HCT116 (cell line): ENCODE measurements around the gene NFIC. TPM values are rescaled to one million over a fixed set of nuclear protein-coding genes. Genes with fewer than 3 reads are reported as not detected.

Source experiments
- ATAC-seq: fragments of 200-7000 bp; cut with Tn5 transposase; 2 replicates; pipeline ENCODE4 v1.9.1; 2020; ENCODE audit warnings: mild to moderate bottlenecking, moderate library complexity
- BruUV-seq: library from RNA; stranded (reverse); fragments of 400-500 nt; replicated peaks from 2 replicates; lab custom pipeline; 2021; lab: Mats Ljungman, UMichigan
- CTCF ChIA-PET: fragments of 300-600 bp; sonication (Branson Sonifier 250); formaldehyde crosslinking; loops from one replicate; lab custom pipeline; 2021; ENCODE audit warnings: antibody characterized with exemption; lab: Charles Lee
- POLR2A ChIA-PET: fragments of 300-600, 350-600 bp; sonication (Branson Sonifier 250); formaldehyde crosslinking; loops from one replicate; lab custom pipeline; 2021; ENCODE audit warnings: antibody characterized with exemption; lab: Charles Lee
- RAD21 ChIA-PET, 2 experiments: fragments of 300-600 bp; sonication (Branson Sonifier 250); formaldehyde crosslinking; loops; one replicate each; lab custom pipeline; 2023; ENCODE audit warnings: low total read pairs in 2 of 2; ENCODE audit not compliant: uncharacterized antibody in 2 of 2, unreplicated experiment in 2 of 2, low non-redundant PET in 1 of 2; lab: Charles Lee
- DNase-seq: peaks from one replicate; pipeline ENCODE4 v3.0.0-alpha.2; 2010; ENCODE audit warnings: low read depth, low spot score
- H2AFZ ChIP-seq: fragments of 200-600 bp; shearing (Covaris generic), sonication (generic); 2 replicates; pipeline ENCODE4 v1.6.1; 2017; ENCODE audit warnings: low read depth, mixed run types, mixed read lengths, antibody characterized with exemption, low read length; ENCODE audit not compliant: poor library complexity, severe bottlenecking
- H3K27ac ChIP-seq: 2 replicates; pipeline ENCODE4 v1.5.1; 2012; ENCODE audit warnings: low read depth, low read length
- H3K27me3 ChIP-seq: fragments of 200-600 bp; sonication (generic); 2 replicates; pipeline ENCODE4 v1.6.1; 2016; ENCODE audit warnings: mixed run types, low read length, mixed read lengths; ENCODE audit not compliant: insufficient read depth
- H3K36me3 ChIP-seq, 2 experiments: fragments of 200-500 bp in 1 of 2; fragments of 200-600 bp in 1 of 2; sonication (Bioruptor generic) in 1 of 2; sonication (generic) in 1 of 2; 2 replicates each; pipeline versions ENCODE4 v1.5.1 to v1.6.1; 2014 to 2016; ENCODE audit warnings: low read length in 2 of 2, inconsistent platforms in 1 of 2, mixed read lengths in 1 of 2, mixed run types in 1 of 2; ENCODE audit not compliant: insufficient read depth in 2 of 2, control insufficient read depth in 1 of 2
- H3K4me1 ChIP-seq, 2 experiments: fragments of 200-600 bp in 1 of 2; sonication (generic) in 1 of 2; 2 replicates each; pipeline versions ENCODE4 v1.5.1 to v1.6.1; 2012 to 2017; ENCODE audit warnings: low read length in 2 of 2, inconsistent platforms in 1 of 2, mild to moderate bottlenecking in 1 of 2, mixed read lengths in 1 of 2, mixed run types in 1 of 2, moderate library complexity in 1 of 2; ENCODE audit not compliant: insufficient read depth in 2 of 2, control insufficient read depth in 1 of 2
- H3K4me2 ChIP-seq: fragments of 200-600 bp; sonication (generic); 2 replicates; pipeline ENCODE4 v1.6.1; 2017; ENCODE audit warnings: mixed run types, low read length, mixed read lengths
- H3K4me3 ChIP-seq, 2 experiments: fragments of 200-600 bp in 1 of 2; sonication (generic) in 1 of 2; replicated peaks in 1 of 2; 2 replicates each; pipeline ENCODE4 v1.5.1; 2011 to 2016; ENCODE audit warnings: low read length in 2 of 2, control low read depth in 1 of 2, low read depth in 1 of 2, mild to moderate bottlenecking in 1 of 2, mixed read lengths in 1 of 2, mixed run types in 1 of 2
- H3K79me2 ChIP-seq: fragments of 200-600 bp; sonication (generic); 2 replicates; pipeline ENCODE4 v1.6.1; 2017; ENCODE audit warnings: mild to moderate bottlenecking, mixed run types, low read length, moderate library complexity, mixed read lengths; ENCODE audit not compliant: insufficient read depth
- H3K9ac ChIP-seq: fragments of 200-600 bp; sonication (generic); 2 replicates; pipeline ENCODE4 v1.6.1; 2016; ENCODE audit warnings: low read length, mixed read lengths
- H3K9me2 ChIP-seq: fragments of 200-600 bp; sonication (generic), shearing (Covaris generic); 2 replicates; pipeline ENCODE4 v1.6.1; 2017; ENCODE audit warnings: mixed run types, mild to moderate bottlenecking, moderate library complexity; ENCODE audit not compliant: insufficient read depth
- H3K9me3 ChIP-seq, 2 experiments: fragments of 200-500 bp in 1 of 2; fragments of 200-600 bp in 1 of 2; sonication (Bioruptor generic) in 1 of 2; sonication (generic) in 1 of 2; 2 replicates each; pipeline ENCODE4 v1.6.1; 2014 to 2017; ENCODE audit warnings: low read length in 2 of 2, mixed read lengths in 2 of 2, inconsistent platforms in 1 of 2, low read depth in 1 of 2, mild to moderate bottlenecking in 1 of 2, mixed run types in 1 of 2, moderate library complexity in 1 of 2; ENCODE audit not compliant: control insufficient read depth in 1 of 2, insufficient read depth in 1 of 2
- H4K20me1 ChIP-seq: fragments of 200-600 bp; sonication (generic), shearing (Covaris generic); 2 replicates; pipeline ENCODE4 v1.6.1; 2017; ENCODE audit warnings: mixed run types, mild to moderate bottlenecking, moderate library complexity; ENCODE audit not compliant: insufficient read depth
- ATF3 ChIP-seq: IDR thresholded peaks from 2 replicates; pipeline ENCODE4 v1.6.1; 2012
- CTCF ChIP-seq, 3 experiments: fragments of 200-600 bp in 1 of 3; sonication (generic) in 1 of 3; IDR thresholded peaks in 2 of 3; conservative IDR thresholded peaks in 1 of 3; 2 replicates each; pipeline ENCODE4 v1.5.1; 2012 to 2017; ENCODE audit warnings: low read depth in 2 of 3, low read length in 2 of 3, antibody characterized with exemption in 1 of 3, borderline replicate concordance in 1 of 3, control low read depth in 1 of 3, mild to moderate bottlenecking in 1 of 3, mixed read lengths in 1 of 3, mixed run types in 1 of 3, moderate library complexity in 1 of 3; ENCODE audit not compliant: insufficient read depth in 1 of 3
- ELF1 ChIP-seq: IDR thresholded peaks from 2 replicates; pipeline ENCODE4 v1.6.1; 2012; ENCODE audit warnings: low read depth, borderline replicate concordance
- EZH2 ChIP-seq: fragments of 200-600 bp; sonication (generic); IDR thresholded peaks from 2 replicates; pipeline ENCODE4 v1.6.1; 2017; ENCODE audit warnings: antibody characterized with exemption, mixed run types
- FOSL1 ChIP-seq: IDR thresholded peaks from 2 replicates; pipeline ENCODE4 v1.6.1; 2012; ENCODE audit warnings: low read depth
- JUND ChIP-seq: IDR thresholded peaks from 2 replicates; pipeline ENCODE4 v1.6.1; 2012
- POLR2A ChIP-seq: IDR thresholded peaks from 2 replicates; pipeline ENCODE4 v1.7.0; 2011; ENCODE audit warnings: borderline replicate concordance; ENCODE audit not compliant: insufficient read depth, insufficient read length; ENCODE audit errors: extremely low read depth
- RAD21 ChIP-seq: IDR thresholded peaks from 2 replicates; pipeline ENCODE4 v1.6.1; 2012; ENCODE audit warnings: low read depth, mild to moderate bottlenecking
- SRF ChIP-seq: IDR thresholded peaks from 2 replicates; pipeline ENCODE4 v1.6.1; 2012; ENCODE audit warnings: low read depth
- TCF7L2 ChIP-seq: IDR thresholded peaks from 2 replicates; pipeline ENCODE4 v1.7.0; 2011; ENCODE audit warnings: borderline replicate concordance, inconsistent platforms; ENCODE audit not compliant: insufficient read depth, insufficient read length; ENCODE audit errors: extremely low read depth
- ZBTB33 ChIP-seq: IDR thresholded peaks from 2 replicates; pipeline ENCODE4 v1.6.1; 2011; ENCODE audit warnings: mild to moderate bottlenecking, low read length, moderate library complexity; ENCODE audit not compliant: insufficient replicate concordance; ENCODE audit errors: extremely low read depth
- ZFX ChIP-seq: fragments of 450-650 bp; IDR thresholded peaks from 2 replicates; pipeline ENCODE4 v1.6.1; 2017
- ZNF274 ChIP-seq: fragments of 200-500 bp; sonication (Bioruptor generic); IDR thresholded peaks from 2 replicates; pipeline ENCODE4 v1.6.1; 2014; ENCODE audit warnings: mild to moderate bottlenecking, low read depth, low read length, inconsistent platforms
- intact Hi-C: fragments of 100-400 bp; cut with micrococcal nuclease; formaldehyde crosslinking; loops from 2 replicates; pipeline ENCODE4 v1.10.0; 2022
- total RNA-seq: library from RNA; stranded (reverse); gene quantifications from one replicate; pipeline ENCODE4 v1.2.1, GENCODE V29; 2021; ENCODE audit not compliant: unreplicated experiment

NFIC gene
- total RNA-seq, 1 experiment from 2014 or later, result 116 TPM

- H3K9me3 ChIP-seq, result no peaks in the 10 kb centered on the region
- H2AFZ ChIP-seq, result no peak overlapping the region
- H3K79me2 ChIP-seq, result peaks cover 99% of the 10 kb centered on the region
- H3K27me3 ChIP-seq, result no peaks in the 10 kb centered on the region
- peak overlapping the region; percentile 78; the same call in 1 of the 2 replicates for H3K27ac ChIP-seq
- H3K4me3 ChIP-seq, result no peak overlapping the region
- intact Hi-C loops, result no loop called here
- ATAC-seq (no peak), DNase-seq (no peak)
- TF ChIP-seq ZNF274 (no peak), ATF3 (no peak), RAD21 (no peak), POLR2A (no peak), FOSL1 (no peak), EZH2 (no peak), ELF1 (no peak)
- 0 out of 2 replicates have a peak overlapping the region, but pooled peaks have one; percentile 59 for H3K9ac ChIP-seq
- no peaks in the 10 kb centered on the region for H3K9me2 ChIP-seq
- BruUV-seq, result no TSS peak
- peaks cover 0 to 15% of the 10 kb centered on the region in 2 experiments; a peak in 1 of 4 replicates for H3K36me3 ChIP-seq
- POLR2A ChIA-PET, result interaction anchor here (0.7 kb wide), 1 partner anchor 13 kb away, joined by 3 read pairs; no protein-coding TSS in a partner anchor
- peaks cover 17 to 37% of the 10 kb centered on the region in 2 experiments for H3K4me1 ChIP-seq
- H3K4me2 ChIP-seq, result peak overlapping the region; percentile 74
- CTCF ChIA-PET, result no interaction called here
- RAD21 ChIA-PET, result no interaction called here
- peaks cover 7% of the 10 kb centered on the region; the same call in 1 of the 2 replicates for H4K20me1 ChIP-seq
These were observed 31.9 kb downstream of the NFIC start for GRCh38 chr19:3398114-3398899.

GRCh38 chr19:3398900-3399278, 32.5 kb downstream of the NFIC start:
- no peaks in the 10 kb centered on the region for H3K9me3 ChIP-seq
- POLR2A ChIA-PET, result no interaction called here
- CTCF ChIA-PET, result no interaction called here
- H3K4me2 ChIP-seq, result no peak overlapping the region
- peaks cover 7% of the 10 kb centered on the region; the same call in 1 of the 2 replicates for H4K20me1 ChIP-seq
- H2AFZ ChIP-seq, result no peak overlapping the region
- RAD21 ChIA-PET, result no interaction called here
- H3K79me2 ChIP-seq, result peaks cover 99% of the 10 kb centered on the region
- ATAC-seq, result no peak
- no peaks in the 10 kb centered on the region for H3K27me3 ChIP-seq
- no peak for DNase-seq
- no peak overlapping the region for H3K9ac ChIP-seq
- H3K4me1 ChIP-seq, result peaks cover 17 to 37% of the 10 kb centered on the region in 2 experiments
- no peak overlapping the region for H3K4me3 ChIP-seq
- peaks cover 0 to 15% of the 10 kb centered on the region in 2 experiments; a peak in 1 of 4 replicates for H3K36me3 ChIP-seq
- peak overlapping the region; percentile 78; the same call in 1 of the 2 replicates for H3K27ac ChIP-seq
- no peaks in the 10 kb centered on the region for H3K9me2 ChIP-seq
- BruUV-seq, result no TSS peak
- intact Hi-C loops, result no loop called here
- TF ChIP-seq TCF7L2, result no peak
- no peak for TF ChIP-seq ZBTB33
- no peak for TF ChIP-seq CTCF (IDR thresholded peaks at IDR 0.05 in 2 of 3, conservative IDR thresholded peaks at IDR 0.05 in 1 of 3; ENCODE audit: borderline replicate concordance in 1 of 3, insufficient read depth in 1 of 3, low read depth in 2 of 3, low read length in 2 of 3)
- TF ChIP-seq ZFX, result no peak
- no peak for TF ChIP-seq SRF
- TF ChIP-seq JUND, result no peak
